DLD1 (cell line): ENCODE data around the gene NEXN.

ENCODE experiments used
- in situ Hi-C: cut with HindIII; loops from 2 replicates; pipeline ENCODE4 v1.10.0; 2017; ENCODE audit warnings: low sequenced_read_pairs

NEXN gene

GRCh38 chr1:77888081-77888780, at the start of gene NEXN:
Gene NEXN, plus strand, starts transcription at chr1:77888624. Its CDS starts 27,483 bp downstream, at chr1:77916107.
- in situ Hi-C loops, result no loop called here

GRCh38 chr1:77841574-77841973, 46.9 kb upstream of the NEXN start:
- in situ Hi-C loops, result no loop called here

GRCh38 chr1:77845951-77846350, 42.5 kb upstream of the NEXN start:
- in situ Hi-C loops, result no loop called here

- in situ Hi-C loops, result no loop called here
These were observed 41.5 kb upstream of the NEXN start for GRCh38 chr1:77846966-77847365.

GRCh38 chr1:77847621-77848080, 40.8 kb upstream of the NEXN start:
- in situ Hi-C loops, result no loop called here

GRCh38 chr1:77850082-77850481, 38.3 kb upstream of the NEXN start:
- in situ Hi-C loops, result no loop called here

GRCh38 chr1:77857552-77857951, 30.9 kb upstream of the NEXN start:
- in situ Hi-C loops, result no loop called here

GRCh38 chr1:77858725-77859124, 29.7 kb upstream of the NEXN start:
- in situ Hi-C loops, result no loop called here

GRCh38 chr1:77859248-77859647, 29.2 kb upstream of the NEXN start:
- in situ Hi-C loops, result no loop called here

GRCh38 chr1:77866296-77866695, 22.1 kb upstream of the NEXN start:
- in situ Hi-C loops, result no loop called here

GRCh38 chr1:77872645-77873044, 15.8 kb upstream of the NEXN start:
- in situ Hi-C loops, result no loop called here

GRCh38 chr1:77873461-77873860, 15.0 kb upstream of the NEXN start:
- in situ Hi-C loops, result no loop called here

- in situ Hi-C loops, result no loop called here
These were observed 13.5 kb upstream of the NEXN start for GRCh38 chr1:77874804-77875445.

- in situ Hi-C loops, result no loop called here
These were observed 11.5 kb upstream of the NEXN start for GRCh38 chr1:77876884-77877283.

GRCh38 chr1:77881061-77881460, 7.4 kb upstream of the NEXN start:
- in situ Hi-C loops, result no loop called here

GRCh38 chr1:77882411-77882810, 6.0 kb upstream of the NEXN start:
- in situ Hi-C loops, result no loop called here

- in situ Hi-C loops, result no loop called here
These were observed 588 bp downstream of the NEXN start for GRCh38 chr1:77888781-77889642.

GRCh38 chr1:77889671-77890070, 1.2 kb downstream of the NEXN start:
- in situ Hi-C loops, result no loop called here

GRCh38 chr1:77891200-77891599, 2.8 kb downstream of the NEXN start:
- in situ Hi-C loops, result no loop called here

GRCh38 chr1:77899647-77900320, 11.4 kb downstream of the NEXN start:
- in situ Hi-C loops, result no loop called here

GRCh38 chr1:77900687-77901293, 12.4 kb downstream of the NEXN start:
- in situ Hi-C loops, result no loop called here
